Osteoblast (primary cell): ENCODE measurements around the gene RREB1. TPM values are rescaled to one million over a fixed set of nuclear protein-coding genes. Genes with fewer than 3 reads are reported as not detected.
A peak's percentile ranks its signal among the peaks of the same experiment; 100 is the strongest.

ENCODE experiments used
- DNase-seq: peaks from one replicate; pipeline ENCODE4 v3.0.0; 2011; ENCODE audit warnings: low spot score, mixed read lengths; ENCODE audit not compliant: insufficient read length; ENCODE audit errors: missing footprints
- H2AFZ ChIP-seq: 2 replicates; pipeline ENCODE4 v1.6.0; 2011; ENCODE audit warnings: mild to moderate bottlenecking, low read length
- H3K27ac ChIP-seq: 2 replicates; pipeline ENCODE4 v1.5.1; 2011; ENCODE audit warnings: mild to moderate bottlenecking, low read depth, low read length, moderate library complexity
- H3K27me3 ChIP-seq: 2 replicates; pipeline ENCODE4 v1.6.0; 2012; ENCODE audit warnings: mild to moderate bottlenecking, control low read depth, inconsistent platforms, low read length, moderate library complexity; ENCODE audit not compliant: insufficient read depth
- H3K36me3 ChIP-seq: 2 replicates; pipeline ENCODE4 v1.5.1; 2011; ENCODE audit warnings: mild to moderate bottlenecking, low read length, control low read depth, moderate library complexity; ENCODE audit not compliant: insufficient read depth
- H3K4me1 ChIP-seq: 2 replicates; pipeline ENCODE4 v1.5.1; 2011; ENCODE audit warnings: mild to moderate bottlenecking, low read length, control low read depth, moderate library complexity; ENCODE audit not compliant: insufficient read depth
- H3K4me2 ChIP-seq: 2 replicates; pipeline ENCODE4 v1.6.0; 2011; ENCODE audit warnings: mild to moderate bottlenecking, low read length; ENCODE audit not compliant: insufficient read depth
- H3K4me3 ChIP-seq: fragments of 200-600 bp; sonication (generic); 3 replicates; pipeline ENCODE4 v1.5.1; 2012; ENCODE audit warnings: mild to moderate bottlenecking, low read length, inconsistent platforms; ENCODE audit not compliant: insufficient read depth
- H3K79me2 ChIP-seq: 2 replicates; pipeline ENCODE4 v1.6.0; 2012; ENCODE audit warnings: mild to moderate bottlenecking, low read length, control low read depth, inconsistent platforms; ENCODE audit not compliant: insufficient read depth
- H3K9me3 ChIP-seq: 2 replicates; pipeline ENCODE4 v1.5.1; 2011; ENCODE audit warnings: low read depth, low read length, control low read depth
- H4K20me1 ChIP-seq: 2 replicates; pipeline ENCODE4 v1.6.0; 2012; ENCODE audit warnings: mild to moderate bottlenecking, low read length, control low read depth; ENCODE audit not compliant: insufficient read depth
- total RNA-seq: library from RNA; depleted of rRNA; stranded (reverse); fragments of >200 nt; gene quantifications from 2 replicates; pipeline ENCODE4 v1.2.3, GENCODE V29; 2012
- TF ChIP-seq, protein P1 (sequence below): IDR thresholded peaks from 2 replicates; pipeline ENCODE4 v1.5.1; 2011; ENCODE audit warnings: mild to moderate bottlenecking, low read depth, low read length, moderate library complexity; ENCODE audit errors: extremely low read depth

RREB1 gene
- total RNA-seq, 1 donor, result 29.3 TPM

DNA sequence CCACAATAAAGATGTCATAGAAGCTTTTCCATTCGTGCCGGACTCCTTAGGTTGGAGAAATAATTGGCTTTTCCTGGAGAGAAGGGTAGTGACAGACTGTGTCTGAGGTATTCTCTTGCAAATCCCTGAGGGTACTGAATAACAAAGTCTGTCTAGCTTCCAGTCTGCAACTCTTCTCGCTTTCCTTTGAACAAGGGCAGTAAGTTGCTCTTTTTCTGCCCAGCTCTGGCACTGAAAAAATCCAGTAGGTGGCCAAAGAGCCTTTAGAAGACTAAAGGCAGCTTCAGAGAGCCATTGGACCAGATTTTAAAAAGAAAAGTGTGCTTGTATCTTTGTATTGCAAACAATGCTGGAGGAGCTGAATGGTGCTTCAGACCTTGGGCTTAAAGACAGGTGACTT lies 20.7 kb upstream of the RREB1 start:
- no peak for DNase-seq
- Histone ChIP-seq H3K27ac (peak overlapping the region; percentile 17), H3K4me3 (peak overlapping the region; percentile 61)

GRCh38 chr6:7087491-7087979 lies 20.2 kb upstream of the RREB1 start:
- Histone ChIP-seq H3K4me2 (peak overlapping the region; percentile 85), H3K79me2 (no peaks in the 10 kb centered on the region), H3K9me3 (no peaks in the 10 kb centered on the region), H3K4me1 (no peaks in the 10 kb centered on the region), H3K27ac (no peak overlapping the region), H3K4me3 (peak overlapping the region; percentile 61), H3K27me3 (no peaks in the 10 kb centered on the region), H4K20me1 (no peaks in the 10 kb centered on the region), H3K36me3 (no peaks in the 10 kb centered on the region), H2AFZ (peak overlapping the region; percentile 72)
- DNase-seq, result no peak
- TF ChIP-seq, protein P1, sequence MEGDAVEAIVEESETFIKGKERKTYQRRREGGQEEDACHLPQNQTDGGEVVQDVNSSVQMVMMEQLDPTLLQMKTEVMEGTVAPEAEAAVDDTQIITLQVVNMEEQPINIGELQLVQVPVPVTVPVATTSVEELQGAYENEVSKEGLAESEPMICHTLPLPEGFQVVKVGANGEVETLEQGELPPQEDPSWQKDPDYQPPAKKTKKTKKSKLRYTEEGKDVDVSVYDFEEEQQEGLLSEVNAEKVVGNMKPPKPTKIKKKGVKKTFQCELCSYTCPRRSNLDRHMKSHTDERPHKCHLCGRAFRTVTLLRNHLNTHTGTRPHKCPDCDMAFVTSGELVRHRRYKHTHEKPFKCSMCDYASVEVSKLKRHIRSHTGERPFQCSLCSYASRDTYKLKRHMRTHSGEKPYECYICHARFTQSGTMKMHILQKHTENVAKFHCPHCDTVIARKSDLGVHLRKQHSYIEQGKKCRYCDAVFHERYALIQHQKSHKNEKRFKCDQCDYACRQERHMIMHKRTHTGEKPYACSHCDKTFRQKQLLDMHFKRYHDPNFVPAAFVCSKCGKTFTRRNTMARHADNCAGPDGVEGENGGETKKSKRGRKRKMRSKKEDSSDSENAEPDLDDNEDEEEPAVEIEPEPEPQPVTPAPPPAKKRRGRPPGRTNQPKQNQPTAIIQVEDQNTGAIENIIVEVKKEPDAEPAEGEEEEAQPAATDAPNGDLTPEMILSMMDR, result no peak

More for the DNA sequence above, 20.7 kb upstream of the RREB1 start:
- no peaks in the 10 kb centered on the region for H3K4me1 ChIP-seq
- no peaks in the 10 kb centered on the region for H3K36me3 ChIP-seq
- H3K9me3 ChIP-seq, result no peaks in the 10 kb centered on the region
- TF ChIP-seq, protein P1, result peak; percentile 32
- H3K79me2 ChIP-seq, result no peaks in the 10 kb centered on the region
- no peaks in the 10 kb centered on the region for H3K27me3 ChIP-seq
- H2AFZ ChIP-seq, result peak overlapping the region; percentile 72
- H3K4me2 ChIP-seq, result peak overlapping the region; percentile 85
- H4K20me1 ChIP-seq, result no peaks in the 10 kb centered on the region

DNA sequence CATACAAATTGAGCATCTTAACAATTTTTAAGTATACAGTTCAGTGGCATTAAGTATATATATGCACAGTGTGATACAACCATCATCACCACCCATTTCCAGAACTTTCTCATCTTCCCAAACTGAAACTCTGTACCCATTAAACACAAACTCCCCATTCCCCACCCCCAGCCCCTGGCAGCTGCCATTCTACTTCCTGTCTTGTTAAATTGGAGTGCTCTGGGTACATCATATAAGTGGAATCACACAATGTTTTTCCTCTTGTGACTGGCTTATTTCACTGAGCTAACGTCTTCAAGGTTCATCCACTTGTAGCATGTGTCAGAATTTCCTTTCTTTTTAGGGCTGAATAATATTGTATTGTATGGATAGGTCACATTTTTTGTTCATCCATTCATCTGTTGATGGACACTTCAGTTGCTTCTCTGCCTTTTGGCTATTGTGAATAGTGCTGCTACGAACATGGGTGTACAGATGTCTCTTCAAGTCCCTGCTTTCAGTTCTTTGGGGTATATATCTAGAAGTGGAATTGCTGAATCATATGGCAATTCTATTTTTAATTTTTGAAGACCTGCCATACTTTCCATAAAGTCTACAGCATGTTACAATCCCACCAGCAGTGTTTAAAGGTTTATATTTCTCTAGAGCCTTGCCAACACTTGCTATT lies 19.6 kb upstream of the RREB1 start:
- Histone ChIP-seq H3K27ac (no peak overlapping the region), H4K20me1 (no peaks in the 10 kb centered on the region), H3K4me3 (no peak overlapping the region), H2AFZ (no peak overlapping the region), H3K4me2 (no peak overlapping the region), H3K79me2 (no peaks in the 10 kb centered on the region), H3K36me3 (no peaks in the 10 kb centered on the region), H3K9me3 (no peaks in the 10 kb centered on the region), H3K27me3 (no peaks in the 10 kb centered on the region), H3K4me1 (no peaks in the 10 kb centered on the region)
- TF ChIP-seq, protein P1, result no peak
- no peak for DNase-seq

- TF ChIP-seq, protein P1, result no peak
- Histone ChIP-seq H3K36me3 (no peaks in the 10 kb centered on the region), H3K9me3 (no peaks in the 10 kb centered on the region), H3K4me3 (no peak overlapping the region), H3K4me2 (no peak overlapping the region), H2AFZ (no peak overlapping the region), H4K20me1 (no peaks in the 10 kb centered on the region), H3K27me3 (no peaks in the 10 kb centered on the region), H3K4me1 (no peaks in the 10 kb centered on the region), H3K79me2 (no peaks in the 10 kb centered on the region), H3K27ac (no peak overlapping the region)
- no peak for DNase-seq
Observed at GRCh38 chr6:7098993-7099392, 8.8 kb upstream of the RREB1 start.
